Measurements from ENCODE around the gene ZFAND2B. TPM values are rescaled to one million over a fixed set of nuclear protein-coding genes. Genes with fewer than 3 reads are reported as not detected.

Gene ZFAND2B
- total RNA-seq, 1 donor from 2014 or later: 22.1 TPM

Other genes with a start within 250 kb of the ZFAND2B start
- gene CDK5R2, start 247.1 kb upstream of the ZFAND2B start, total RNA-seq: not detected in 2 replicates
- not detected in 2 replicates for gene FEV, start 221.6 kb upstream of the ZFAND2B start, total RNA-seq
- gene CRYBA2, start 213.4 kb upstream of the ZFAND2B start, total RNA-seq: not detected in 2 replicates
- gene CFAP65, start 165.3 kb upstream of the ZFAND2B start, total RNA-seq: under 0.01 TPM in 1 of 2 replicates, not detected in the other
- under 0.01 and 0.09 TPM in 2 replicates for gene IHH, start 145.9 kb upstream of the ZFAND2B start, total RNA-seq
- 12.1 and 13.6 TPM in 2 replicates for gene NHEJ1, start 46.0 kb upstream of the ZFAND2B start, total RNA-seq
- gene SLC23A3, start 36.8 kb upstream of the ZFAND2B start, total RNA-seq: 1.1 and 3.5 TPM in 2 replicates
- gene CNPPD1, start 29.9 kb upstream of the ZFAND2B start, total RNA-seq: 16.4 and 17.3 TPM in 2 replicates
- gene RETREG2, start 28.5 kb upstream of the ZFAND2B start, total RNA-seq: 42.9 and 53.6 TPM in 2 replicates
- 29.8 and 51.1 TPM in 2 replicates for gene ABCB6, start 12.2 kb downstream of the ZFAND2B start, total RNA-seq
- 31.8 and 48.4 TPM in 2 replicates for gene ATG9A, start 22.9 kb downstream of the ZFAND2B start, total RNA-seq
- 16.5 and 34.8 TPM in 2 replicates for gene ANKZF1, start 23.0 kb downstream of the ZFAND2B start, total RNA-seq
- 3.3 and 4.0 TPM in 2 replicates for gene GLB1L, start 38.7 kb downstream of the ZFAND2B start, total RNA-seq
- 18.7 and 22.0 TPM in 2 replicates for gene STK16, start 38.7 kb downstream of the ZFAND2B start, total RNA-seq
- gene TUBA4B, start 46.5 kb downstream of the ZFAND2B start, total RNA-seq: not detected in 2 replicates
- 5.1 and 5.2 TPM in 2 replicates for gene TUBA4A, start 47.1 kb downstream of the ZFAND2B start, total RNA-seq
- gene DNAJB2, start 72.6 kb downstream of the ZFAND2B start, total RNA-seq: 17.4 and 25.6 TPM in 2 replicates
- gene PTPRN, start 102.6 kb downstream of the ZFAND2B start, total RNA-seq: not detected in 2 replicates
- gene RESP18, start 126.0 kb downstream of the ZFAND2B start, total RNA-seq: not detected in 2 replicates
- gene DNPEP, start 181.1 kb downstream of the ZFAND2B start, total RNA-seq: 42.4 and 44.0 TPM in 2 replicates
- not detected in 2 replicates for gene DES, start 211.6 kb downstream of the ZFAND2B start, total RNA-seq
- 0.63 and 4.2 TPM in 2 replicates for gene SPEG, start 228.1 kb downstream of the ZFAND2B start, total RNA-seq